Inflammatory macrophage treated with lipopolysaccharide for 1 hour (primary cell): ENCODE measurements around the gene AZGP1.
"Not testable (repeated sequence)": the region's sequence is repeated elsewhere in the genome, so short reads cannot be mapped to it uniquely, and the experiment has no call there.

Experiments used
- DNase-seq, 2 donors: peaks; one replicate each; pipeline ENCODE4 v3.0.0-alpha.2; 2020 to 2022

The AZGP1 gene

GRCh38 chr7:99996755-99997544 is 21.1 kb upstream of the AZGP1 start:
- no peak for DNase-seq

GRCh38 chr7:99994819-99995218 is 19.0 kb upstream of the AZGP1 start:
- DNase-seq, result no peak

GRCh38 chr7:99992330-99993038 is 16.7 kb upstream of the AZGP1 start:
- DNase-seq, result no peak

- DNase-seq, result not testable (repeated sequence)
These were observed 15.7 kb upstream of the AZGP1 start for GRCh38 chr7:99991543-99991942.

GRCh38 chr7:99990460-99990852 is 14.6 kb upstream of the AZGP1 start:
- DNase-seq, result no peak

- DNase-seq, result no peak
These were observed 12.0 kb upstream of the AZGP1 start for GRCh38 chr7:99987846-99988245.

GRCh38 chr7:99987306-99987705 is 11.5 kb upstream of the AZGP1 start:
- not testable (repeated sequence) for DNase-seq

GRCh38 chr7:99984593-99984992 is 8.8 kb upstream of the AZGP1 start:
- no peak for DNase-seq

- DNase-seq, result not testable (repeated sequence)
These were observed 5.2 kb upstream of the AZGP1 start for GRCh38 chr7:99981066-99981465.

- DNase-seq, result not testable (repeated sequence)
These were observed 4.6 kb upstream of the AZGP1 start for GRCh38 chr7:99980448-99980872.

- DNase-seq, result peak in 1 of 2 donors; percentile 16
These were observed 4.0 kb upstream of the AZGP1 start for GRCh38 chr7:99979814-99980225.

GRCh38 chr7:99976626-99977025 is 795 bp upstream of the AZGP1 start:
- DNase-seq, result no peak

GRCh38 chr7:99974681-99975080 is 1.1 kb downstream of the AZGP1 start:
- DNase-seq, result no peak

- not testable (repeated sequence) for DNase-seq
These were observed 2.0 kb downstream of the AZGP1 start for GRCh38 chr7:99973817-99974216.

- DNase-seq, result no peak
These were observed 4.6 kb downstream of the AZGP1 start for GRCh38 chr7:99971242-99971641.

- DNase-seq, result not testable (repeated sequence)
These were observed 6.0 kb downstream of the AZGP1 start for GRCh38 chr7:99969813-99970212.

GRCh38 chr7:99969298-99969697 is 6.5 kb downstream of the AZGP1 start:
- DNase-seq, result no peak

GRCh38 chr7:99958564-99959227 is 17.1 kb downstream of the AZGP1 start:
- no peak for DNase-seq

GRCh38 chr7:99955247-99955646 is 20.6 kb downstream of the AZGP1 start:
- no peak for DNase-seq

- not testable (repeated sequence) for DNase-seq
These were observed 21.2 kb downstream of the AZGP1 start for GRCh38 chr7:99954643-99955042.

- DNase-seq, result peak; percentile 83 to 90
These were observed 22.2 kb downstream of the AZGP1 start for GRCh38 chr7:99953649-99954048.

GRCh38 chr7:99952649-99953048 is 23.2 kb downstream of the AZGP1 start:
- DNase-seq, result not testable (repeated sequence)

- not testable (repeated sequence) for DNase-seq
These were observed 25.0 kb downstream of the AZGP1 start for GRCh38 chr7:99950819-99951218.
